HFF-Myc (cell line): ENCODE data around the gene LAG3.

Experiments used
- DNase-seq: peaks from one replicate; pipeline ENCODE4 v3.0.0-alpha.2; 2011; ENCODE audit warnings: low read depth; ENCODE audit errors: extremely low read depth
- H3K4me3 ChIP-seq: replicated peaks from 2 replicates; pipeline ENCODE4 v1.5.1; 2011; ENCODE audit warnings: low read depth, mild to moderate bottlenecking, control low read depth, low read length
- TF ChIP-seq, protein P1 (sequence below): IDR thresholded peaks from 2 replicates; pipeline ENCODE4 v1.5.1; 2012; ENCODE audit warnings: mild to moderate bottlenecking, low read depth, low read length, control low read depth; ENCODE audit errors: missing control alignments

Gene LAG3

DNA sequence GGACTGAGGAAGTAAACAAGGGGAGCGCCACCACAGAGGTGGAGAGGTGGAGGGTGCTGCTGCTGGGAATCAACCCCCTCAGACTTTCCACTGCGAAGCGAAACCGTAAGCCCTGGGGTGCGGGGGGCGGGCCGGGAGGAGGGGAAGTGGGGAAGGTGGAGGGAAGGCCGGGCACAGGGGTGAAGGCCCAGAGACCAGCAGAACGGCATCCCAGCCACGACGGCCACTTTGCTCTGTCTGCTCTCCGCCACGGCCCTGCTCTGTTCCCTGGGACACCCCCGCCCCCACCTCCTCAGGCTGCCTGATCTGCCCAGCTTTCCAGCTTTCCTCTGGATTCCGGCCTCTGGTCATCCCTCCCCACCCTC lies at the start of gene LAG3:
Gene LAG3, plus strand, starts transcription at position 190 of the 365 bp plus-strand sequence. CDS start 333 bp downstream, outside the sequence.
- DNase-seq = no peak
- no peak within 1 kb of the TSS for H3K4me3 ChIP-seq
- TF ChIP-seq, protein P1, sequence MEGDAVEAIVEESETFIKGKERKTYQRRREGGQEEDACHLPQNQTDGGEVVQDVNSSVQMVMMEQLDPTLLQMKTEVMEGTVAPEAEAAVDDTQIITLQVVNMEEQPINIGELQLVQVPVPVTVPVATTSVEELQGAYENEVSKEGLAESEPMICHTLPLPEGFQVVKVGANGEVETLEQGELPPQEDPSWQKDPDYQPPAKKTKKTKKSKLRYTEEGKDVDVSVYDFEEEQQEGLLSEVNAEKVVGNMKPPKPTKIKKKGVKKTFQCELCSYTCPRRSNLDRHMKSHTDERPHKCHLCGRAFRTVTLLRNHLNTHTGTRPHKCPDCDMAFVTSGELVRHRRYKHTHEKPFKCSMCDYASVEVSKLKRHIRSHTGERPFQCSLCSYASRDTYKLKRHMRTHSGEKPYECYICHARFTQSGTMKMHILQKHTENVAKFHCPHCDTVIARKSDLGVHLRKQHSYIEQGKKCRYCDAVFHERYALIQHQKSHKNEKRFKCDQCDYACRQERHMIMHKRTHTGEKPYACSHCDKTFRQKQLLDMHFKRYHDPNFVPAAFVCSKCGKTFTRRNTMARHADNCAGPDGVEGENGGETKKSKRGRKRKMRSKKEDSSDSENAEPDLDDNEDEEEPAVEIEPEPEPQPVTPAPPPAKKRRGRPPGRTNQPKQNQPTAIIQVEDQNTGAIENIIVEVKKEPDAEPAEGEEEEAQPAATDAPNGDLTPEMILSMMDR = no peak

DNA sequence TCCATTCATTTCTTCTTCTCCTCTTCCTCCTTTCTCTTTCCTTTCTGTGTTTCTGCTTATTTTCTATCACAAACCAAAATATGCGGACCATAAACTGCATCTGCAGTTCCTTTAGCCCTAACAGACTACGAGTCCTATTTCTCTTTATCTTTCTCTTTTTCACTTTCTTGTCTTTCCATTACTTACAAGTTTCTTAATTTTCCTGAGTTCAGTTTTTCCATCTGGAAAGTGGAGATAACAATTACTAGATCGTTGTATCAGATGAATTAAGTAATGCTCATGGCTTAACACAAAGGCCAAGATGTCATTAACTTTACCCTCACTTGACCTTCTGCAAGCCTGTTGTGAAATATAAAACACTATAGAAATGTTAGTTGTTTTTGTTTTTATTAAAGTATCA lies 49.5 kb upstream of the LAG3 start:
- no peak overlapping the region for H3K4me3 ChIP-seq
- DNase-seq = no peak
- TF ChIP-seq, protein P1 = no peak

DNA sequence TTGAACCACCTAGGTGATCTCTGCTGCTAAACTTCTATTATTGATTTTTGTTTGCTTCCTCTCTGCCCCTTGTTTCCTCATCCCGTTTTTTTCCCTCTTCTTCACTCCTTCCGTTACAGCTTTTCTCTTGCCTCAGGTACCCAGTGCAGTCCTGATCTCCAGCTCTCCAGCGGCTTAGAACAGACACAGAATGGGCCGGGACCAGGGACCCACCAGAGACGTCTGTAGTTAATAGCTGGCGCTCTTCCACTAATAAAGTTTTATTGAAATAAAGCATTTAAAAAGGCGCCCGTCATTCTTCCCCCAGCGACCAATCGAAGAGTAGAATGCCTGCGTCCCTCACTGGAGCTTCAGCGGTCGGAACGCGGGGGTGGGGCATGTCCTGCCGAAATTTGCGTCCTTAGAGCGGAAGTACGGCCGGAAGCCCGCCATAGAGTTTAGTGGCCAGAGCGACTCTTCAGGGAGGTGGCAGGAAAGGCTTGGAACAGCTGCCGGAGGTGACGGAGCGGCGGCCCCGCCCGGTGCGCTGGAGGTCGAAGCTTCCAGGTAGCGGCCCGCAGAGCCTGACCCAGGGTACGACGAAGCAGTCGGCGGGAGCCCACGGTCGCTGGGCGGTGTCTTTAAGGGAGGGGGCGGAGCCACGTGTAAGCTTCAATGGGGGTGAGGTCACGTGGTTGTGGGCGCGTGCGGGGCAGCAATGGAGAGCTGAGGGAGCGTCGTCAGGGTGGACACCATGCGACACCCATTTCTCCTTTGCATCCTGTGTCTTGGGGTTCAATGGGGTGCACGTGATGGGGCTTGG lies 48.5 kb upstream of the LAG3 start, which contains the start of gene COPS7A:
Gene COPS7A, plus strand, starts transcription at position 440 of the 802 bp plus-strand sequence. CDS start 611 bp downstream, outside the sequence.
- peak; percentile 97 for DNase-seq
- TF ChIP-seq, protein P1 = no peak
- H3K4me3 ChIP-seq = peak within 1 kb of the TSS; percentile 84

DNA sequence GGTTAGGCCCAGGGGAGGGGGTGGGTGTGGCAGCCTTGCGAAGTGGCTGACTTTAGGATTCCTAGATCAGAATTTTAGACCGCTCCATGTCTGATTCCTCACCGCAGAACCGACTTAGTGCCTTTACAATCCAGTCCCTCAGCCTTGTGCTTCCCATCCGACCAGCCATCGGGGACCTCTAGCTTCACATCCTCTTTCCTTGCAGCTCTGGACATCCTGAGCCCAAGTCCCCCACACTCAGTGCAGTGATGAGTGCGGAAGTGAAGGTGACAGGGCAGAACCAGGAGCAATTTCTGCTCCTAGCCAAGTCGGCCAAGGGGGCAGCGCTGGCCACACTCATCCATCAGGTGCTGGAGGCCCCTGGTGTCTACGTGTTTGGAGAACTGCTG lies 47.9 kb upstream of the LAG3 start:
- DNase-seq = no peak
- TF ChIP-seq, protein P1 = no peak
- H3K4me3 ChIP-seq = peak overlapping the region; percentile 84

DNA sequence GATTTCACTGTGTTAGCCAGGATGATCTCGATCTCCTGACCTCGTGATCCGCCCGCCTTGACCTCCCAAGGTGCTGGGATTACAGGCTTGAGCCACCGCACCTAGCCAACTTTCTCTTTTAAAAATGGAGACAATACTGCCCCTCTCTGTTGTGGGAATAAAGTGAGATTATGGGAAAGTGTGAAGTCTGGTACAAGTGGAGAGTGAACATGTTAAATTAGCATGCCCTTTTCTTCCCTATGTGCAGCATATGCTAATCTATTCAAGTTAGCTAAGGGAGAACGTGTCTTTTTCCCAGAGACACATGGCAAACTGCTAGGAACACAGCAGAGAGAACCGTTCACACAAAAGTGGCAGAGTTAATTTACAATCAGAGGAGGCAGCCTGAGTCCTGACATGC lies 47.0 kb upstream of the LAG3 start:
- DNase-seq = no peak
- TF ChIP-seq, protein P1 = no peak
- H3K4me3 ChIP-seq = peak overlapping the region; percentile 84

DNA sequence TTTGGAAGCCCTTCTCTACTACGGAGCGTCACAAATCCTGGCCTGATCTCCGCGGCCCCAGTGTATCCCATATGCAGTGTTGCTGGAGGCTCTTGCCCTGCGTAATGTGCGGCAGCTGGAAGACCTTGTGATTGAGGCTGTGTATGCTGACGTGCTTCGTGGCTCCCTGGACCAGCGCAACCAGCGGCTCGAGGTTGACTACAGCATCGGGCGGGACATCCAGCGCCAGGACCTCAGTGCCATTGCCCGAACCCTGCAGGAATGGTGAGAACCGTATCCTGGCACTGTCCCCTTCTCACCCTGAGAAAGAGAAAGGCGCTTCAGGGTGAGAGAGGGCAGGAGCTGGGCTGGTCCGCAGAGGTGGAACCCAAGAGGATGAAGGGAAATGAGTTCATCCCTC lies 43.1 kb upstream of the LAG3 start:
- H3K4me3 ChIP-seq = no peak overlapping the region
- TF ChIP-seq, protein P1 = no peak
- no peak for DNase-seq
